ENCODE data around the gene PKP3.

Gene PKP3

DNA sequence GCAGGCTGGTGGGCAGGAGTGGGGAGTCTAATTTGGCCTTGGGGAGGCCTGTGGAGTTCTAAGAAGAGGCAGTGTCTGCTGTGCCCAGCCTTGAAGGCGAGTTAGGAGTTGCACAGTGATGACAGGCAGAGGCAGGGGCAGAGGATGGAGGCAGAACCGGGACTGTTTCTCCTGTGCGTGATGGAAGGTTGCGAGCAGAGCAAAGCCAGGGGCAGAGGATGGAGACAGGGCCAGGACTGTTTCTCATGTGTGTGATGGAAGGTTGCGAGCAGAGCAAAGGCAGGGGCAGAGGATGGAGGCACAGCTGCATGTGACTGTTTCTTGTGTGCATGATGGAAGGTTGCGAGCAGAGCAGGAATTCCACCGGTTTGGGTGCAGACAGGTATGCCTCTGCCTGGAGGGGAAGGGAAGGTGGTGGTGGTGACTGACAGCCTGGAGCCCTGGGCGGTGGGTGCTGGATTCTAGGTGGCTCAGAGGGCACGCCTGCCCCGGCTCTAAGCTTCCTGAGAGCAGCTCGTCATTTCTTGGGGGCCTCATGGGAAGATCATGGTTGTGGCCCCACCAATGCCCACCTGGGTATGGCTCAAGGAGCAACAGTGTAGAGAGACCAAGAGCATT is 16.0 kb upstream of the PKP3 start:
- TF ChIP-seq, protein P1, sequence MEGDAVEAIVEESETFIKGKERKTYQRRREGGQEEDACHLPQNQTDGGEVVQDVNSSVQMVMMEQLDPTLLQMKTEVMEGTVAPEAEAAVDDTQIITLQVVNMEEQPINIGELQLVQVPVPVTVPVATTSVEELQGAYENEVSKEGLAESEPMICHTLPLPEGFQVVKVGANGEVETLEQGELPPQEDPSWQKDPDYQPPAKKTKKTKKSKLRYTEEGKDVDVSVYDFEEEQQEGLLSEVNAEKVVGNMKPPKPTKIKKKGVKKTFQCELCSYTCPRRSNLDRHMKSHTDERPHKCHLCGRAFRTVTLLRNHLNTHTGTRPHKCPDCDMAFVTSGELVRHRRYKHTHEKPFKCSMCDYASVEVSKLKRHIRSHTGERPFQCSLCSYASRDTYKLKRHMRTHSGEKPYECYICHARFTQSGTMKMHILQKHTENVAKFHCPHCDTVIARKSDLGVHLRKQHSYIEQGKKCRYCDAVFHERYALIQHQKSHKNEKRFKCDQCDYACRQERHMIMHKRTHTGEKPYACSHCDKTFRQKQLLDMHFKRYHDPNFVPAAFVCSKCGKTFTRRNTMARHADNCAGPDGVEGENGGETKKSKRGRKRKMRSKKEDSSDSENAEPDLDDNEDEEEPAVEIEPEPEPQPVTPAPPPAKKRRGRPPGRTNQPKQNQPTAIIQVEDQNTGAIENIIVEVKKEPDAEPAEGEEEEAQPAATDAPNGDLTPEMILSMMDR (IDR thresholded peaks at IDR 0.05): no peak
- no peak for TF ChIP-seq ZFX (IDR thresholded peaks at IDR 0.05; ENCODE audit: borderline replicate concordance)
- H3K27ac ChIP-seq: no peak overlapping the region

DNA sequence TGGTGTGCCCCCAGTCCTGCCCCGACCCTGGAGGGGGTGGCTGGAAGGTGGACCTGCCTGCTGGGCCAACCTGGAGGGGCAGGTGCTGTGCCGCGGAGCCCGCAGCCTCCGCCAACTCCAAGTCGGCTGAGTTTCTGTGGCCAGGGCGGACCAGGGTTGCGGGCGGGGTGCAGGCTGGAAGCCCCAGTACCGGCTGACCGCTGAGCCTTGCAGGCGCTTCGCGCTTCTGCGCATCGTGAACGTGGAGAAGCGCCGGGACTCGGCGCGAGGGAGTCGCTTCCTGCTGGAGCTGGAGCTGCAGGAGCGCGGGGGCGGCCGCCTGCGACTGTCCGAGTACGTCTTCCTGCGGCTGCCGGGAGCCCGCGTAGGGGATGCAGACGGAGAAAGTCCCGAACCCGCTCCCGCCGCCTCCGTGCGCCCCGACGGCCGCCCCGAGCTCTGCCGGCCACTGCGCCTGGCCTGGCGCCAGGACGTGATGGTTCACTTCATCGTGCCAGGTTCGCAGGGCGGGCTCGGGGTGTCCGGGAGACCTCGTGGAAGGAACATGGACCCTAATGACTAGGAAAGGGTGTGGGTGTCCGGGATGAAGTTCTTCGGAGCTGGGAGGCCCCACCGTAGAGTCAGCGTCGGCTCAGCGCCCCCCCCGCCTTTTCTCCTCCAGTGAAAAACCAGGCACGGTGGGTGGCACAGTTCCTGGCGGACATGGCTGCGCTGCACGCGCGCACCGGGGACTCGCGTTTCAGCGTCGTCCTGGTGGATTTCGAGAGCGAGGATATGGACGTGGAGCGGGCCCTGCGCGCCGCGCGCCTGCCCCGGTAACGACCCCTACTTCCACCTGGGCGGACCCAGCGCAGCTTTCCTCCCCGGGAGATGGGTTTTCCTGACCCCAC is 14.6 kb upstream of the PKP3 start:
- TF ChIP-seq, protein P1 (IDR thresholded peaks at IDR 0.05): no peak
- TF ChIP-seq ZFX (IDR thresholded peaks at IDR 0.05; ENCODE audit: borderline replicate concordance): no peak
- no peak overlapping the region for H3K27ac ChIP-seq

DNA sequence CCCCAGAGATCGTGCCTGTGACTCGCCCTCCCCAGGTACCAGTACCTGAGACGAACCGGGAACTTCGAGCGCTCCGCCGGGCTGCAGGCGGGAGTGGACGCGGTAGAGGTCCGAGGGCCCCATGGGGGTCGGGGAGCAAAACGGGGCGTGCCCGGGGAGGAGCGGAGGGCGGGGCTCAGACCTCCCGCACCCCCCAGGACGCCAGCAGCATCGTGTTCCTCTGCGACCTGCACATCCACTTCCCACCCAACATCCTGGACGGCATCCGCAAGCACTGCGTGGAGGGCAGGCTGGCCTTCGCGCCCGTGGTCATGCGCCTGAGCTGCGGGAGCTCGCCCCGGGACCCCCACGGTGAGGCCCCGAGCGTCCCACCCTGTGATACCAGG is 13.9 kb upstream of the PKP3 start:
- no peak overlapping the region for H3K27ac ChIP-seq
- TF ChIP-seq, protein P1 (IDR thresholded peaks at IDR 0.05): no peak
- no peak for TF ChIP-seq ZFX (IDR thresholded peaks at IDR 0.05; ENCODE audit: borderline replicate concordance)

DNA sequence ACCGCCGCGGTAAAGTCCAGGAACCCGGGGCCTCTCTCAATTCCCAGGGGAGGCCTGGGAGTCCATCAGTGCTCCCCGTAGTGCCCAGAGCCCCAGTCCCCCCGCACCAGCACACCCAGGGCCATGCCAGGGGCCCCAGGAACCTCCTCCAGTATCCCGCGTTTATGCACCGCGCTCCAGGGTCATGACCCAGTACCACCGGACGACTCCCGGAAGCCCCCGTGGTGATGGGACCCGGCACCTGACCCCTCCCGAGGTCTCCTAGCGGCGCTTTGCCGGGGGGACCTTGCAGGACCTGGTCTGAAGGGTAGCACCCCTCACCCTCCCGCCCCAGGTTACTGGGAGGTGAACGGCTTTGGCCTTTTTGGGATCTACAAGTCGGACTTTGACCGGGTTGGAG is 13.5 kb upstream of the PKP3 start:
- no peak for TF ChIP-seq ZFX (IDR thresholded peaks at IDR 0.05; ENCODE audit: borderline replicate concordance)
- TF ChIP-seq, protein P1 (IDR thresholded peaks at IDR 0.05): no peak
- no peak overlapping the region for H3K27ac ChIP-seq

DNA sequence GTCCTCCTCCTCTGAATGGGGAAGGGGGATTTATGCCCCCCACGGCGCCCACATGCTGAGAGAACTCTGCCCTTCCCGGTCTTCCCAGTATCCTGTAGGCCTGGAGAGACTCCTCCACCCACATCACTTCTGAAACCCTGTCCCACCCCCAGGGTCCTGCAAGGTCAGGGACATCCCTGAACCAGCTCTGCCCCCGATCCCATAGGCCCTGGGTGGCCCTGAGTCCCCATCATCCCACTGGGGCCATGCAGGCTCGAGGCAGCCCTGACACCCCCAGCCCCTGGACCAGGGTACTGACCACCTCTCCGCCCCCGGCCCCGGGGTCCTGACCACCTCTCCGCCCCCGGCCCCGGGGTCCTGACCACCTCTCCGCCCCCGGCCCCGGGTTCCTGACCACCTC is 13.0 kb upstream of the PKP3 start:
- no peak for TF ChIP-seq ZFX (IDR thresholded peaks at IDR 0.05; ENCODE audit: borderline replicate concordance)
- TF ChIP-seq, protein P1 (IDR thresholded peaks at IDR 0.05): no peak
- no peak overlapping the region for H3K27ac ChIP-seq

DNA sequence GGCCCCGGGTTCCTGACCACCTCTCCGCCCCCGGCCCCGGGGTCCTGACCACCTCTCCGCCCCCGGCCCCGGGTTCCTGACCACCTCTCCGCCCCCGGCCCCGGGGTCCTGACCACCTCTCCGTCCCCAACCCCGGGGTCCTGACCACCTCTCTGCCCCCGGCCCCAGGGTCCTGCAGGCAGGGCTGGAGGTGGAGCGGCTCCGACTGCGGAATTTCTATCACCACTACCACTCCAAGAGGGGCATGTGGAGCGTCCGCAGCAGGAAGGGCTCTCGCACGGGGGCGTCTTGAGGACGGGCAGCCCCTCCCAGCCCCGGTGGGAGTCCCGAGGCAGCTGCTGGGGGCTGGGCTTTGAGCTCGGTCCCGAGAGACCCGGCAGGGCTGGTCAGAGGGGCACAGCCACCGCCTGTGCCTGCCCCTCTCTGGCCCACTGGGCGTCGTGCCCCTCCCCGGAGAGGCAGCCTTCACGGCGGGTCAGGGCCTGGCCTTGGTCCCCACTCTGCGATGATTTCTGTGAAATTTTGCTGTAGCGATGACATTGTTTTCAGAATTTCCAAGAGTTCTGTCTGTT is 12.4 kb upstream of the PKP3 start:
- TF ChIP-seq ZFX (IDR thresholded peaks at IDR 0.05; ENCODE audit: borderline replicate concordance): no peak
- TF ChIP-seq, protein P1 (IDR thresholded peaks at IDR 0.05): no peak
- no peak overlapping the region for H3K27ac ChIP-seq
